GM23248 (cell line): ENCODE data around the gene PIK3C2B. TPM values are rescaled to one million over a fixed set of nuclear protein-coding genes. Genes with fewer than 3 reads are reported as not detected.

ENCODE experiments used
- DNase-seq: peaks from one replicate; pipeline ENCODE4 v3.0.0-alpha.2; 2015
- H2AFZ ChIP-seq: fragments of 200-600 bp; sonication (generic); 2 replicates; pipeline ENCODE4 v1.6.1; 2016; ENCODE audit warnings: antibody characterized with exemption
- H3F3A ChIP-seq: fragments of 200-600 bp; sonication (generic); 2 replicates; pipeline ENCODE4 v1.6.1; 2016; ENCODE audit warnings: mild to moderate bottlenecking, antibody characterized with exemption, mixed run types; ENCODE audit not compliant: insufficient read depth
- H3K27ac ChIP-seq: fragments of 200-600 bp; sonication (generic); 2 replicates; pipeline ENCODE4 v1.5.1; 2016; ENCODE audit warnings: mild to moderate bottlenecking
- H3K27me3 ChIP-seq: fragments of 200-600 bp; sonication (generic); replicated peaks from 2 replicates; pipeline ENCODE4 v1.6.1; 2016; ENCODE audit warnings: mild to moderate bottlenecking; ENCODE audit not compliant: insufficient read depth
- H3K36me3 ChIP-seq: fragments of 200-600 bp; sonication (generic); 2 replicates; pipeline ENCODE4 v1.6.1; 2016; ENCODE audit warnings: low read depth, mild to moderate bottlenecking
- H3K4me1 ChIP-seq: fragments of 200-600 bp; sonication (generic); 2 replicates; pipeline ENCODE4 v1.6.1; 2016; ENCODE audit warnings: mild to moderate bottlenecking; ENCODE audit not compliant: insufficient read depth
- H3K4me2 ChIP-seq: fragments of 200-600 bp; sonication (generic); one replicate; pipeline ENCODE4 v1.6.1; 2016; ENCODE audit warnings: mild to moderate bottlenecking; ENCODE audit not compliant: unreplicated experiment
- H3K4me3 ChIP-seq: fragments of 200-600 bp; sonication (generic); 2 replicates; pipeline ENCODE4 v1.5.1; 2016; ENCODE audit warnings: mild to moderate bottlenecking
- H3K79me2 ChIP-seq: fragments of 200-600 bp; sonication (generic); 2 replicates; pipeline ENCODE4 v1.6.1; 2016; ENCODE audit warnings: mild to moderate bottlenecking; ENCODE audit not compliant: insufficient read depth
- H3K9ac ChIP-seq: fragments of 200-600 bp; sonication (generic); 2 replicates; pipeline ENCODE4 v1.6.1; 2016; ENCODE audit warnings: mild to moderate bottlenecking
- H3K9me2 ChIP-seq: fragments of 200-600 bp; sonication (generic); 2 replicates; pipeline ENCODE4 v1.6.1; 2016; ENCODE audit warnings: mixed run types, mild to moderate bottlenecking, moderate library complexity; ENCODE audit not compliant: insufficient read depth
- H3K9me3 ChIP-seq: fragments of 200-600 bp; sonication (generic); one replicate; pipeline ENCODE4 v1.6.1; 2017; ENCODE audit warnings: low read depth
- H4K20me1 ChIP-seq: fragments of 200-600 bp; sonication (generic); 2 replicates; pipeline ENCODE4 v1.6.0; 2016; ENCODE audit not compliant: insufficient read depth
- EZH2 ChIP-seq: fragments of 200-600 bp; sonication (generic); IDR thresholded peaks from 2 replicates; pipeline ENCODE4 v1.6.1; 2018; ENCODE audit warnings: antibody characterized with exemption, mild to moderate bottlenecking; ENCODE audit not compliant: insufficient read depth, poor library complexity, severe bottlenecking
- EZH2phosphoT487 ChIP-seq: fragments of 200-600 bp; sonication (generic); IDR thresholded peaks from 2 replicates; pipeline ENCODE4 v1.6.1; 2018; ENCODE audit warnings: antibody characterized with exemption, moderate library complexity, mild to moderate bottlenecking, low read depth; ENCODE audit not compliant: insufficient read depth
- WGBS, 2 experiments: methylation state at CpG; one replicate each; pipeline ENCODE4 v1.1.6; 2015 to 2017; ENCODE audit warnings: low lambda C conversion rate in 2 of 2, low coverage in 1 of 2; ENCODE audit errors: missing lambda C conversion rate in 2 of 2; 5-methylcytosine and 5-hydroxymethylcytosine counted together
- in situ Hi-C: fragments of 300-500 bp; cut with MboI; formaldehyde crosslinking; loops from 2 replicates; pipeline ENCODE4 v1.15.0; 2020
- polyA plus RNA-seq: library from polyadenylated mRNA; unstranded; fragments of >200 nt; fragmentation: Nextera tagmentation; extraction: Ambion mirVana; gene quantifications from 2 replicates; pipeline ENCODE4 v1.2.1, GENCODE V29; 2016
- total RNA-seq: library from RNA; depleted of rRNA; stranded (reverse); fragments of >200 nt; shearing (Covaris generic); gene quantifications from 2 replicates; pipeline ENCODE4 v1.2.3, GENCODE V29; 2014

Gene PIK3C2B
- total and polyA plus RNA-seq, 2 experiments from 2014 or later: 0.20 to 0.76 TPM

DNA sequence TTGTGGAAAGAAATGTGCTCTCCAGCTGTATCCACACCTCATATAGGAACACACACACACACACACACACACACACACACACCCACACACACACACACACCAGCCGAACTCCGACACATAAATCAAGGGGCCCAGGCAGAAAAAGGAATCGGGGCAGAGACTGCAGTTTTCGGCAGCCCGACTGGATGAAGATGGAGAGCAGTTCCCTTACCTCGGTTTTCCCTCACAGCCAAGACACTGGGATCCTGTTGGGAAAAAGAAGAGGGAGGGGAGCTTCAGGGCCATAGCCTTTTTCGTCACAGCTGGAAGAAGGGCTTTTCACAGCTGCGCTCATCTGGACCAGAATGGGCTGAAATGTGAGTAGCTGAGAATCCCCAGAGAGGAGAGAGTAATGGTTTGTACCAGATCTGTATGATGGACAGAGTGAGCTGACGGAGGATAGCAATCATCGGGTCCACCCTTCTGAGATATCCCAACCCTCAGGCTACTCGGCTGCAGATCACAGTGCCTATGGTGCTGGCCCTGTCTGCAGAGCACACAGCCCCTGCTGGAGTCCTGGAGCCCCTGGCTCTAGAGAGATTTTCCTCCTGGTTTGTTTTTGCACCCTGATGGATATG is 37.7 kb downstream of the PIK3C2B start:
- H3K4me2 ChIP-seq: no peak overlapping the region
- 59 to 62% methylated on average over 11 of the region's 11 CpGs for WGBS, 2 experiments
- no peak overlapping the region for H3K27ac ChIP-seq
- DNase-seq: no peak
- in situ Hi-C loops: no loop called here
- H4K20me1 ChIP-seq: no peaks in the 10 kb centered on the region
- no peak overlapping the region for H3K9ac ChIP-seq
- no peaks in the 10 kb centered on the region; the same call in 1 of the 2 replicates for H3K27me3 ChIP-seq
- no peaks in the 10 kb centered on the region for H3F3A ChIP-seq
- no peaks in the 10 kb centered on the region for H3K36me3 ChIP-seq
- H3K79me2 ChIP-seq: no peaks in the 10 kb centered on the region
- TF ChIP-seq EZH2 (no peak), EZH2phosphoT487 (no peak)
- no peaks in the 10 kb centered on the region for H3K9me2 ChIP-seq
- no peaks in the 10 kb centered on the region for H3K4me1 ChIP-seq
- H3K9me3 ChIP-seq: no peaks in the 10 kb centered on the region
- no peak overlapping the region for H3K4me3 ChIP-seq
- no peak overlapping the region for H2AFZ ChIP-seq

GRCh38 chr1:204455831-204456145 is 38.8 kb downstream of the PIK3C2B start:
- H3K9me3 ChIP-seq: no peaks in the 10 kb centered on the region
- H3K4me1 ChIP-seq: no peaks in the 10 kb centered on the region
- no peak overlapping the region for H3K4me3 ChIP-seq
- H2AFZ ChIP-seq: no peak overlapping the region
- H3K9ac ChIP-seq: no peak overlapping the region
- DNase-seq: no peak
- H3F3A ChIP-seq: no peaks in the 10 kb centered on the region
- H3K9me2 ChIP-seq: no peaks in the 10 kb centered on the region
- H3K27ac ChIP-seq: no peak overlapping the region
- H3K36me3 ChIP-seq: no peaks in the 10 kb centered on the region
- 89 to 95% methylated on average over 9 of the region's 9 CpGs for WGBS, 2 experiments
- in situ Hi-C loops: no loop called here
- no peaks in the 10 kb centered on the region; the same call in 1 of the 2 replicates for H3K27me3 ChIP-seq
- no peaks in the 10 kb centered on the region for H3K79me2 ChIP-seq
- no peaks in the 10 kb centered on the region for H4K20me1 ChIP-seq
- TF ChIP-seq EZH2 (no peak), EZH2phosphoT487 (no peak)
- no peak overlapping the region for H3K4me2 ChIP-seq

DNA sequence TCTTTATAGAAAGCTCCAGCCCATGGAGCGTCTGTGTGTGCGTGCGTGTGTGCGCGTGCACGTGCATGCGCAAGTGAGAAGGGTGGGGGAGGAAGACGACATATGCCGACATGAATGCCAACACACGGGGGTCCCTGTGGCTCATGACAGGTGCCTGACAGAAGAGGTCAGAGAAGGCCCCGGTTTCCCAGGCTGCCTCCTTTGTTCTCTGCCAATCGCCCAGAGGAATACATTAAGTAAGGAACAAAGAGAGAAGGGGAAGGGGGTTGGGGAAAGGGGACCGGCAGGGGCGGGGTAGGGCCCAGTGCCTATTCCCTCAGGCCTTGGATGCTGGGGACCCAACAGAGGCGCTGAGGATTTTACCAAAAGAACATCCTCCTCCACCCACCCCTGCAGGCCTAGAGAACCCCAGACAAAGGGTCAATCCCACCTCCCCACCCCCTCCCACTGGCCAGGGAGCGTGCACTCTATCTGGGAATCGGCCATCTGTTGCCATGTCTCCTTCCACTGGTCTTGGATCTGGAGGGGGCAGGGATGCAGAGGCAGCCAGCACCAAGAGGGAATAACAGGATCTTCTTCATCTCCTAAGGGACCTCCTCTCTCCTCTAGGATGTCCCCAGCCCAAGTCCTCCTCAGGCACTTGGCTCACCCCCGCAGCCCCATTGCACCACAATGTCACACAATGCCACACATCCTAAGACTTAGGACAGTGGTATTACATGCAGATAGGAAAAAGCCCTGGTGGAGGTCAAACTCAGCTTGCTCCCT is 39.4 kb downstream of the PIK3C2B start:
- Histone ChIP-seq H3K9me2 (no peaks in the 10 kb centered on the region), H3K4me2 (no peak overlapping the region), H3K9ac (no peak overlapping the region), H3F3A (no peaks in the 10 kb centered on the region), H3K79me2 (no peaks in the 10 kb centered on the region), H3K4me1 (no peaks in the 10 kb centered on the region), H3K9me3 (no peaks in the 10 kb centered on the region), H3K27me3 (no peaks in the 10 kb centered on the region; the same call in 1 of the 2 replicates), H3K36me3 (no peaks in the 10 kb centered on the region), H3K4me3 (no peak overlapping the region), H4K20me1 (no peaks in the 10 kb centered on the region), H3K27ac (no peak overlapping the region), H2AFZ (no peak overlapping the region)
- no peak for DNase-seq
- TF ChIP-seq EZH2: no peak
- WGBS, 2 experiments: 69 to 73% methylated on average over 15 to 18 of the region's 18 CpGs
- in situ Hi-C loops: no loop called here

DNA sequence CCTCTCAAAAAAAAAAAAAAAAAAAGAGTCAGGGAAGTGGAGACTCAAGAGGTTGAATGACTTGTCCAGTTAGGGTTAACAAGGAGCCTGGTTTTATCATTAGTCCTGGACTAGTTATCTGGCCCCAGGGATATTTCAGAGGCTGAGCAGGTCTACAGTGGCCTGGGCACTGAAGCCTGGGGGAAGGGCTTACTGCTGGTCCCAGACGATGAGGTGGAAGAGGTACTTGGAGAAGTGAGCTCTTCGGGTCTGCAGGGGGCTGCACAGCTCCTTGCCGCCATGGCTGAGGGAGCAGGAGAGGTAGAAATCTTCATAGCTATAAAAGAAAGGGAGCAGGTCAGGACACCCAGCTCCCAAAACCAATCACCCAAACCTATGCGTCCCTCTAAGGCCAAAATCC is 40.1 kb downstream of the PIK3C2B start:
- no peaks in the 10 kb centered on the region for H3K79me2 ChIP-seq
- H2AFZ ChIP-seq: no peak overlapping the region
- in situ Hi-C loops: no loop called here
- no peaks in the 10 kb centered on the region for H3F3A ChIP-seq
- H3K36me3 ChIP-seq: no peaks in the 10 kb centered on the region
- no peaks in the 10 kb centered on the region for H3K4me1 ChIP-seq
- H3K27me3 ChIP-seq: no peaks in the 10 kb centered on the region; the same call in 1 of the 2 replicates
- no peak overlapping the region for H3K9ac ChIP-seq
- no peak for TF ChIP-seq EZH2phosphoT487
- no peak for TF ChIP-seq EZH2
- no peak for DNase-seq
- no peaks in the 10 kb centered on the region for H3K9me3 ChIP-seq
- H4K20me1 ChIP-seq: no peaks in the 10 kb centered on the region
- no peak overlapping the region for H3K4me2 ChIP-seq
- H3K27ac ChIP-seq: no peak overlapping the region
- H3K4me3 ChIP-seq: no peak overlapping the region
- 71 to 76% methylated on average over 4 of the region's 4 CpGs for WGBS, 2 experiments
- H3K9me2 ChIP-seq: no peaks in the 10 kb centered on the region
